Stomach (tissue), 4 donors: Measurements from ENCODE around the gene SLC22A12.

Source experiments
- POLR2A ChIP-seq, 4 donors: fragments of 450-650 bp; IDR thresholded peaks; one replicate each; pipeline ENCODE4 v1.6.1; 2016; ENCODE audit warnings: antibody characterized with exemption in 4 of 4, control low read depth in 2 of 4, mild to moderate bottlenecking in 1 of 4, moderate library complexity in 1 of 4
- POLR2AphosphoS5 ChIP-seq, 3 donors: sonication (generic); formaldehyde crosslinking; IDR thresholded peaks; one replicate each; pipeline ENCODE4 v1.6.1; 2016; ENCODE audit warnings: antibody characterized with exemption in 3 of 3
- TF ChIP-seq, protein P1 (sequence below), 7 experiments: fragments of 450-650 bp in 4 of 7; fragments of 200-600 bp in 3 of 7; sonication (generic) in 3 of 7; IDR thresholded peaks; one replicate each; pipeline ENCODE4 v1.5.1; 2016 to 2019; ENCODE audit warnings: antibody characterized with exemption in 7 of 7, control low read depth in 2 of 7, mild to moderate bottlenecking in 1 of 7

- no peak for TF ChIP-seq POLR2A (IDR thresholded peaks at IDR 0.05)
- TF ChIP-seq POLR2AphosphoS5 (IDR thresholded peaks at IDR 0.05): no peak
- TF ChIP-seq, protein P1, sequence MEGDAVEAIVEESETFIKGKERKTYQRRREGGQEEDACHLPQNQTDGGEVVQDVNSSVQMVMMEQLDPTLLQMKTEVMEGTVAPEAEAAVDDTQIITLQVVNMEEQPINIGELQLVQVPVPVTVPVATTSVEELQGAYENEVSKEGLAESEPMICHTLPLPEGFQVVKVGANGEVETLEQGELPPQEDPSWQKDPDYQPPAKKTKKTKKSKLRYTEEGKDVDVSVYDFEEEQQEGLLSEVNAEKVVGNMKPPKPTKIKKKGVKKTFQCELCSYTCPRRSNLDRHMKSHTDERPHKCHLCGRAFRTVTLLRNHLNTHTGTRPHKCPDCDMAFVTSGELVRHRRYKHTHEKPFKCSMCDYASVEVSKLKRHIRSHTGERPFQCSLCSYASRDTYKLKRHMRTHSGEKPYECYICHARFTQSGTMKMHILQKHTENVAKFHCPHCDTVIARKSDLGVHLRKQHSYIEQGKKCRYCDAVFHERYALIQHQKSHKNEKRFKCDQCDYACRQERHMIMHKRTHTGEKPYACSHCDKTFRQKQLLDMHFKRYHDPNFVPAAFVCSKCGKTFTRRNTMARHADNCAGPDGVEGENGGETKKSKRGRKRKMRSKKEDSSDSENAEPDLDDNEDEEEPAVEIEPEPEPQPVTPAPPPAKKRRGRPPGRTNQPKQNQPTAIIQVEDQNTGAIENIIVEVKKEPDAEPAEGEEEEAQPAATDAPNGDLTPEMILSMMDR (IDR thresholded peaks at IDR 0.05): no peak
Observed at GRCh38 chr11:64638018-64638665, 47.1 kb downstream of the SLC22A12 start.
